GM21367 (cell line): ENCODE measurements around the gene XPO4.
"Not testable (repeated sequence)": the region's sequence is repeated elsewhere in the genome, so short reads cannot be mapped to it uniquely, and the experiment has no call there.

Experiments used
- ATAC-seq: cut with Tn5 transposase; IDR thresholded peaks from one replicate; pipeline ENCODE4 v1.9.1; 2021; ENCODE audit not compliant: unreplicated experiment

XPO4 gene

GRCh38 chr13:20902438-20903163, at the start of gene XPO4:
Gene XPO4 (minus strand): TSS chr13:20902746. CDS start chr13:20902738, 8 bp downstream.
- peak; percentile 94 for ATAC-seq

- not testable (repeated sequence) for ATAC-seq
Observed at GRCh38 chr13:20948001-20948400, 45.5 kb upstream of the XPO4 start.

- ATAC-seq: no peak
Observed at GRCh38 chr13:20945952-20946383, 43.4 kb upstream of the XPO4 start.

GRCh38 chr13:20942938-20943559, 40.5 kb upstream of the XPO4 start:
- ATAC-seq: no peak

- ATAC-seq: not testable (repeated sequence)
Observed at GRCh38 chr13:20940511-20940910, 38.0 kb upstream of the XPO4 start.

GRCh38 chr13:20940083-20940482, 37.5 kb upstream of the XPO4 start:
- no peak for ATAC-seq

GRCh38 chr13:20939662-20940061, 37.1 kb upstream of the XPO4 start:
- ATAC-seq: no peak

GRCh38 chr13:20938302-20938701, 35.8 kb upstream of the XPO4 start:
- ATAC-seq: no peak

- no peak for ATAC-seq
Observed at GRCh38 chr13:20927596-20928257, 25.2 kb upstream of the XPO4 start.

GRCh38 chr13:20925395-20925790, 22.8 kb upstream of the XPO4 start:
- ATAC-seq: not testable (repeated sequence)

- no peak for ATAC-seq
Observed at GRCh38 chr13:20924758-20925394, 22.3 kb upstream of the XPO4 start.

GRCh38 chr13:20923272-20923671, 20.7 kb upstream of the XPO4 start:
- no peak for ATAC-seq

- ATAC-seq: no peak
Observed at GRCh38 chr13:20921572-20921971, 19.0 kb upstream of the XPO4 start.

- ATAC-seq: not testable (repeated sequence)
Observed at GRCh38 chr13:20915676-20916075, 13.1 kb upstream of the XPO4 start.

- no peak for ATAC-seq
Observed at GRCh38 chr13:20911037-20911436, 8.5 kb upstream of the XPO4 start.

GRCh38 chr13:20908714-20909497, 6.4 kb upstream of the XPO4 start:
- ATAC-seq: no peak

- ATAC-seq: no peak
Observed at GRCh38 chr13:20904908-20905307, 2.4 kb upstream of the XPO4 start.

- no peak for ATAC-seq
Observed at GRCh38 chr13:20903164-20903475, 574 bp upstream of the XPO4 start.

GRCh38 chr13:20901668-20902437, 693 bp downstream of the XPO4 start:
- ATAC-seq: peak; percentile 25

GRCh38 chr13:20894245-20894644, 8.3 kb downstream of the XPO4 start:
- no peak for ATAC-seq
